Neural crest cell (in vitro differentiated cells): Measurements from ENCODE around the gene ANKRD53. TPM values are rescaled to one million over a fixed set of nuclear protein-coding genes. Genes with fewer than 3 reads are reported as not detected.
A peak's percentile ranks its signal among the peaks of the same experiment; 100 is the strongest.

Source experiments
- DNase-seq: peaks from one replicate; pipeline ENCODE4 v3.0.0; 2021; ENCODE audit warnings: low read depth, mixed read lengths, low spot score
- H3K27ac Mint-ChIP-seq: one replicate; pipeline ENCODE4 v1.8.0; 2021; ENCODE audit warnings: mild to moderate bottlenecking, mixed read lengths; ENCODE audit not compliant: unreplicated experiment
- H3K27me3 Mint-ChIP-seq: 2 replicates; pipeline ENCODE4 v1.8.0; 2021; ENCODE audit warnings: low read depth, mild to moderate bottlenecking, mixed read lengths
- H3K36me3 Mint-ChIP-seq: 2 replicates; pipeline ENCODE4 v1.8.0; 2021; ENCODE audit warnings: low read depth, mild to moderate bottlenecking, mixed read lengths
- H3K4me1 Mint-ChIP-seq: 2 replicates; pipeline ENCODE4 v1.8.0; 2021; ENCODE audit warnings: mixed read lengths
- H3K4me3 Mint-ChIP-seq: one replicate; pipeline ENCODE4 v1.8.0; 2021; ENCODE audit warnings: mild to moderate bottlenecking, mixed read lengths
- H3K9me3 Mint-ChIP-seq: 2 replicates; pipeline ENCODE4 v1.8.0; 2021; ENCODE audit warnings: mixed read lengths
- total RNA-seq: library from RNA; stranded (reverse); gene quantifications from 2 replicates; pipeline ENCODE4 v1.2.1, GENCODE V29; 2021
- TF ChIP-seq, protein P1 (sequence below): fragments of 200-600 bp; sonication (generic); conservative IDR thresholded peaks from 2 replicates; pipeline ENCODE4 v1.5.0; 2021; ENCODE audit warnings: antibody characterized with exemption, mild to moderate bottlenecking

ANKRD53 gene
- total RNA-seq, 1 donor from 2014 or later, result 1.7 TPM

DNA sequence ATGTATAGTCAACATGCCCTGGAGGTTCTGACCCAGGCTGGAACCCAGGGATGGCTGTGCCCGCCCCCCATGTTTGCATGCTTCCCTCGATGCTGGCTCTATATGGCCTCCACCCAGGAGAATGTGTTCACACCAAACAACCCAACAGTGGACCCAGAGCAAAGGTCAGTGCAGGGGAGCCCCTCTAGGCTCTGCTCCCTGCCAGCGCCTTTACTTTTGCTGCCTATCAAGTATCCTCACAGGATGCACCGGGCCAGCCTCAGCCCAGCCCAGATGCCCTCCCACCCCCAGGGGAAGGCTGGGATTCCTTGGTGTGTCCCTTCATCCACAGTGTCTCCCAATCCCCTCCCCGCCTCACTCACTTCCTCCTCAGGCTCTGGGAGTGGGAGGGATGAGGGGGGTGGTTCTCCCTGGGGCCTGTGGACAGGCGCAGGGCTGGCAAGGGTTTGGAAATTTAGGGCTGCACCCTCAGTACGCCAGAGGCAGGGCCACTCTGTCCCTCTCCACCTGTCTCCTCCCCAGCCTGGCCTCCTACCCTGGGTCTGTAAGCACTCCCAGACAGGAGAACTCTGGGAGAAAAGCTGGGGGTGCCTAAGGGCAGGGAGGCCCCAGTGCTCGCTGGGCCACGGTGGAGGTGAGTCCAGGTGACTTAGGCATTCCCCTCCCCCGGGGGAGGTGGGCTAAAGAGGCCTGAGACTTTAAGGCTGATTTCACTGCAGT is 40.4 kb upstream of the ANKRD53 start:
- no peak for DNase-seq
- TF ChIP-seq, protein P1, sequence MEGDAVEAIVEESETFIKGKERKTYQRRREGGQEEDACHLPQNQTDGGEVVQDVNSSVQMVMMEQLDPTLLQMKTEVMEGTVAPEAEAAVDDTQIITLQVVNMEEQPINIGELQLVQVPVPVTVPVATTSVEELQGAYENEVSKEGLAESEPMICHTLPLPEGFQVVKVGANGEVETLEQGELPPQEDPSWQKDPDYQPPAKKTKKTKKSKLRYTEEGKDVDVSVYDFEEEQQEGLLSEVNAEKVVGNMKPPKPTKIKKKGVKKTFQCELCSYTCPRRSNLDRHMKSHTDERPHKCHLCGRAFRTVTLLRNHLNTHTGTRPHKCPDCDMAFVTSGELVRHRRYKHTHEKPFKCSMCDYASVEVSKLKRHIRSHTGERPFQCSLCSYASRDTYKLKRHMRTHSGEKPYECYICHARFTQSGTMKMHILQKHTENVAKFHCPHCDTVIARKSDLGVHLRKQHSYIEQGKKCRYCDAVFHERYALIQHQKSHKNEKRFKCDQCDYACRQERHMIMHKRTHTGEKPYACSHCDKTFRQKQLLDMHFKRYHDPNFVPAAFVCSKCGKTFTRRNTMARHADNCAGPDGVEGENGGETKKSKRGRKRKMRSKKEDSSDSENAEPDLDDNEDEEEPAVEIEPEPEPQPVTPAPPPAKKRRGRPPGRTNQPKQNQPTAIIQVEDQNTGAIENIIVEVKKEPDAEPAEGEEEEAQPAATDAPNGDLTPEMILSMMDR, result no peak
- no peak overlapping the region for H3K27ac Mint-ChIP-seq
- H3K4me3 Mint-ChIP-seq, result no peak overlapping the region
- peaks cover 7% of the 10 kb centered on the region for H3K27me3 Mint-ChIP-seq
- H3K36me3 Mint-ChIP-seq, result no peaks in the 10 kb centered on the region
- peaks cover 49% of the 10 kb centered on the region for H3K4me1 Mint-ChIP-seq
- H3K9me3 Mint-ChIP-seq, result no peaks in the 10 kb centered on the region

DNA sequence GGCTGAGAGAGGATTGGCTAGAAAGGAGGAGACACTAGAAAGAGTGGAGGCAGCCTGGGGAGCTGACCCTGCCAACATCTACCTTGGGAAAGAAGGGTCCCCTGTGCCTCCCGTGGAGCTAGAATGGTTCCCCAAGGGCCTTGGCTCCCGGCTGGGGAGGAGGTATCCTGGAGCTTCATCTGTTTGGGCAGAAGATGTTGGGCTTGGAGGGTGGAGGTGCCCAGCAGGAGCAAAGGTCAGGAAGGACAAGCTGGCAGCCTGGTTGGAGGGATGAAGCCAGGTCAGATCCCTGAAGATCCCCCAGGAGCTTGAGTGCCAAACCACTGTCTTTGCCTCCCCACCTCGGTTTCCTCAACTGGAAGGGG is 39.9 kb upstream of the ANKRD53 start:
- no peak for DNase-seq
- TF ChIP-seq, protein P1, result no peak
- Mint-ChIP-seq H3K27me3 (peaks cover 7% of the 10 kb centered on the region), H3K4me3 (peak overlapping the region; percentile 44), H3K27ac (no peak overlapping the region), H3K36me3 (no peaks in the 10 kb centered on the region), H3K4me1 (peaks cover 54% of the 10 kb centered on the region), H3K9me3 (no peaks in the 10 kb centered on the region)

DNA sequence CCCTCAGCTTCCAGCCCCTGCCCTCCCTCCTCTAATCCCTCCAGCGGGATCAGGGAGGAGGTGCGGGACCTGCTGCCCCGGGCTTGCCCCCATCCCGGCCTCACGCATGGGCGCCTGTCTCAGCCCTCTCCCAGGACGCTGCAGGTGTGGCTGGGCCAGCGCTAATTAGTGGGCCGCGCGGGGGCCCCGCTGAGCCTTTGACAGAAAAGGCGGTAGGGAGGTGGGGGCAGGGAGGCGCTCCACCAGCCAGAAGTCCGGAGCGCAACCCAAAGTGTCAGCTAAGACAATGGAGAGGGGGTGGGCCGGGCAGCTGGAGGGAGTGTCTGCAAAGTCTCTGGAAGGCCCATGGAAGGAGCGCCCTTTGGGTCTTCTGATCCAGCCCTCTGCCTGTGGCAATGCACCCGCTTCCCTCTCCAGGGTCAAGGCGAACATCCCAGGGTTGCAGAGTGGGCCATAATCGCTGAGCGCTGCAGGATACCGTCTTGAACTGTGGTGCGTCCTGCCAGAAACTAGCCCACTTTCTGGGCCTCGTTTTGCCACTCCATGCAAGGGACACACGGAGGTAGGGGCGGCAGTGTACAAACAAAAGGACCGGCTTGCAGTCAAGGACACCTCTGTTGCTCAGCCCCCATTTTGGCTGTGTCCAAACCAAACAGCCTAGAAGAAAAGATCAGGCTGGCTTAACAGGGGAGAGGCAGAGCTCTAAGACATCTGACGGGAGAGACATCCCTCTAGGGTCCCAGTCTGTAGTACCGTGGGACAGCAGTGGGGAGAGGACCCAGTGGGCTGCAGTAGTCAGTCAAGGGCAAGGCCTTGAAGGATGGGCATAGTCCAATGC is 39.2 kb upstream of the ANKRD53 start:
- no peaks in the 10 kb centered on the region for H3K36me3 Mint-ChIP-seq
- peaks cover 61% of the 10 kb centered on the region for H3K4me1 Mint-ChIP-seq
- H3K4me3 Mint-ChIP-seq, result peak overlapping the region; percentile 41
- peaks cover 7% of the 10 kb centered on the region for H3K27me3 Mint-ChIP-seq
- DNase-seq, result no peak
- TF ChIP-seq, protein P1, result no peak
- no peak overlapping the region for H3K27ac Mint-ChIP-seq
- H3K9me3 Mint-ChIP-seq, result no peaks in the 10 kb centered on the region

DNA sequence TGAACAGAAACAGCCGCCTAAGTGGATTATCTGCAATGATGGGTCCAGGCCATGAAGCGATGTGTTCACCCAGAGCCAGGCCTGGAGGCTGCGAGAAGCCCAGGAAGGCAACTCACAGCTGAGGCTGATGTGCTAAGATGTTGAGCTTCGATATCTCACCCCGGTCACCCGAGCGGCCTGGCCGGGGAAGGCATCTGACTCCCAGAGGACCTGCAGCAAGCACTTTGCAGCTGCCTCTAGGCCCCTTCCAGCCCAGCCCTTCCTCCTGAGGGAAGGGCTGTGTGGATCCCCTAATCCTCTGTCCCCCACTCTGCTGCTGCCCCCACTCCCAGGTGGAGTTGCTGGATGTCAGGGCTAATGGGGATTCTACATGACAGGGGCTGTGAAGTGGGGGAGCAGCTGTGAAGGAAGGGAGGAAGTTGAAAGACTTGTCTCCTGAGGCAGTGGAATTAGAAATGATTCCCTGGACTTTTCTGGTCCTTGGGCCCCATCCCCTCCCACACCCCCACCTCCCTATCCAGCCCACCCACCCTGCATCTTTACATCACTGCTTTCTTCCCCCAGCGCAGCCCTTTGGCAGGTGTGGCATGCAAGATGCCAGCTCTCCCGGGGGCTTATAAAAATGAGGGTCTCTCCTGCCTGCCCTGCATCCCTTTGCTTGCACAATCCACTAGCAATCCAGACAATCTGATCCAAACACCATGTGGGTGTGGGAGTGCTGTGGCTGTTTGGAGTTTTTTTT is 38.4 kb upstream of the ANKRD53 start:
- DNase-seq, result no peak
- TF ChIP-seq, protein P1, result no peak
- H3K36me3 Mint-ChIP-seq, result no peaks in the 10 kb centered on the region
- no peak overlapping the region for H3K27ac Mint-ChIP-seq
- peak overlapping the region; percentile 35 for H3K4me3 Mint-ChIP-seq
- no peaks in the 10 kb centered on the region for H3K9me3 Mint-ChIP-seq
- H3K4me1 Mint-ChIP-seq, result peaks cover 65% of the 10 kb centered on the region
- peaks cover 7% of the 10 kb centered on the region for H3K27me3 Mint-ChIP-seq

DNA sequence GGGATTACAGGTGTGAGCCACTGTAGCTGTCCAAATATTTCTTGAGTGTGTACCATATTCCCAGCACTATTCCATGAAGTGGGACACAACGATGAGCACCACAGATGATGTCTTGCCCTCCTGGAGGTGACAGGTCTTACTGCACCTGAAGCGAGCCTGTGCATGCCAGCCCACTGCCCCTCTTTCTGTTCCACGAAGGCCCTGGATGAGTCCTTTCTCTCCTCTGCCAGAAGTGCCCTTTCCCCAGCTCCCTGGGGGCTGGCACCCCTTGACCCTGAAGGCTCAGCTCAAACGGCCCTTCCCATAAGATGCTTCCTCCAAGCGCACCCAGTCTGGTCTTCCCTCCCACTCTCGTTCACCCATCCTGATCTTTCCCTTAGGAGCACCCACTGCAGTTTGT is 37.2 kb upstream of the ANKRD53 start:
- H3K27me3 Mint-ChIP-seq, result peaks cover 7% of the 10 kb centered on the region

More for the DNA sequence above, 37.2 kb upstream of the ANKRD53 start:
- TF ChIP-seq, protein P1, result no peak
- Mint-ChIP-seq H3K27ac (no peak overlapping the region), H3K9me3 (no peaks in the 10 kb centered on the region), H3K4me3 (no peak overlapping the region), H3K36me3 (no peaks in the 10 kb centered on the region), H3K4me1 (peaks cover 66% of the 10 kb centered on the region)
- DNase-seq, result no peak
